Fibroblast of lung (primary cell): ENCODE data around the gene CTNNA2. TPM values are rescaled to one million over a fixed set of nuclear protein-coding genes. Genes with fewer than 3 reads are reported as not detected.

ENCODE experiments used
- DNase-seq, 2 donors: peaks; one replicate each; pipeline versions ENCODE4 v3.0.0 to v3.0.0-alpha.2; 2010; ENCODE audit warnings: low read depth in 2 of 2
- H2AFZ ChIP-seq: 2 replicates; pipeline ENCODE4 v1.5.1; 2012; ENCODE audit warnings: low read length, control low read depth, inconsistent platforms
- H3K27ac ChIP-seq: 2 replicates; pipeline ENCODE4 v1.5.1; 2011; ENCODE audit warnings: low read length, control low read depth; ENCODE audit not compliant: insufficient read depth
- H3K27me3 ChIP-seq: 2 replicates; pipeline ENCODE4 v1.5.1; 2011; ENCODE audit warnings: mild to moderate bottlenecking, low read length; ENCODE audit not compliant: control insufficient read depth, insufficient read depth
- H3K36me3 ChIP-seq: 2 replicates; pipeline ENCODE4 v1.5.1; 2011; ENCODE audit warnings: low read length; ENCODE audit not compliant: control insufficient read depth, insufficient read depth
- H3K4me1 ChIP-seq: 2 replicates; pipeline ENCODE4 v1.5.1; 2011; ENCODE audit warnings: low read length; ENCODE audit not compliant: control insufficient read depth, insufficient read depth; ENCODE audit errors: extremely low read depth
- H3K4me2 ChIP-seq: 2 replicates; pipeline ENCODE4 v1.5.1; 2011; ENCODE audit warnings: low read length, control low read depth; ENCODE audit not compliant: insufficient read depth; ENCODE audit errors: extremely low read depth
- H3K4me3 ChIP-seq, 4 experiments: fragments of 200-600 bp in 1 of 4; sonication (generic) in 1 of 4; replicated peaks in 1 of 4; 2 replicates each; pipeline ENCODE4 v1.5.1; 2011 to 2016; ENCODE audit warnings: low read length in 4 of 4, low read depth in 3 of 4, mild to moderate bottlenecking in 3 of 4, control low read depth in 2 of 4, inconsistent platforms in 1 of 4, mixed read lengths in 1 of 4; ENCODE audit not compliant: insufficient read depth in 1 of 4; ENCODE audit errors: control extremely low read depth in 1 of 4
- H3K79me2 ChIP-seq: 2 replicates; pipeline ENCODE4 v1.5.1; 2012; ENCODE audit warnings: mild to moderate bottlenecking, low read length, inconsistent platforms; ENCODE audit not compliant: control insufficient read depth, insufficient read depth
- H3K9ac ChIP-seq: 2 replicates; pipeline ENCODE4 v1.5.1; 2011; ENCODE audit warnings: mild to moderate bottlenecking, low read length, control low read depth; ENCODE audit not compliant: insufficient read depth
- H3K9me3 ChIP-seq: 2 replicates; pipeline ENCODE4 v1.5.1; 2012; ENCODE audit warnings: low read depth, low read length; ENCODE audit not compliant: control insufficient read depth, insufficient read depth
- H4K20me1 ChIP-seq: 2 replicates; pipeline ENCODE4 v1.5.1; 2011; ENCODE audit warnings: low read length; ENCODE audit not compliant: control insufficient read depth, insufficient read depth; ENCODE audit errors: extremely low read depth
- CTCF ChIP-seq, 2 donors: IDR thresholded peaks in 1 of 2; conservative IDR thresholded peaks in 1 of 2; 1 replicate in 1 of 2; 2 replicates in 1 of 2; pipeline ENCODE4 v1.5.1; 2011 to 2012; ENCODE audit warnings: low read length in 2 of 2, control low read depth in 1 of 2, inconsistent platforms in 1 of 2, low read depth in 1 of 2, mild to moderate bottlenecking in 1 of 2
- EZH2 ChIP-seq: IDR thresholded peaks from 2 replicates; pipeline ENCODE4 v1.5.1; 2012; ENCODE audit warnings: low read length, control low read depth, mild to moderate bottlenecking; ENCODE audit errors: missing control alignments
- polyA plus RNA-seq, 2 donors: library from polyadenylated mRNA; depleted of rRNA in 1 of 2; stranded (reverse) in 1 of 2; unstranded in 1 of 2; fragments of >200 nt; gene quantifications; 2 replicates each; pipeline ENCODE4 v1.2.1, GENCODE V29; 2011 to 2012; ENCODE audit warnings: missing spikeins in 1 of 2
- total RNA-seq: library from RNA; depleted of rRNA; stranded (reverse); fragments of >200 nt; gene quantifications from 2 replicates; pipeline ENCODE4 v1.2.1, GENCODE V29; 2014

The CTNNA2 gene
- total and polyA plus RNA-seq, 2 donors (not counting 1 experiment from before 2014, with no cell fraction given): not detected

- H3K79me2 ChIP-seq: no peaks in the 10 kb centered on the region
- no peaks in the 10 kb centered on the region for H3K27me3 ChIP-seq
- H3K4me1 ChIP-seq: peaks cover 2% of the 10 kb centered on the region
- no peak overlapping the region for H3K9ac ChIP-seq
- H2AFZ ChIP-seq: peak overlapping the region; percentile 55
- no peak overlapping the region for H3K27ac ChIP-seq
- no peak for DNase-seq
- H4K20me1 ChIP-seq: no peaks in the 10 kb centered on the region
- H3K36me3 ChIP-seq: no peaks in the 10 kb centered on the region
- no peaks in the 10 kb centered on the region for H3K9me3 ChIP-seq
- H3K4me3 ChIP-seq: no peak overlapping the region
- TF ChIP-seq EZH2 (no peak), CTCF (conservative IDR thresholded peaks at IDR 0.05 in 1 of 2, IDR thresholded peaks at IDR 0.05 in 1 of 2; ENCODE audit: low read depth in 1 of 2, low read length in 2 of 2) (no peak)
- H3K4me2 ChIP-seq: peak overlapping the region; percentile 69
Observed at GRCh38 chr2:80068038-80068731, 555.3 kb downstream of the CTNNA2 start.

- Histone ChIP-seq H3K79me2 (no peaks in the 10 kb centered on the region), H2AFZ (no peak overlapping the region), H3K4me1 (peaks cover 2% of the 10 kb centered on the region), H3K27me3 (no peaks in the 10 kb centered on the region), H3K4me3 (no peak overlapping the region), H3K4me2 (no peak overlapping the region), H3K9ac (no peak overlapping the region), H3K36me3 (no peaks in the 10 kb centered on the region), H3K9me3 (no peaks in the 10 kb centered on the region), H3K27ac (no peak overlapping the region), H4K20me1 (no peaks in the 10 kb centered on the region)
- DNase-seq: no peak
- TF ChIP-seq CTCF (conservative IDR thresholded peaks at IDR 0.05 in 1 of 2, IDR thresholded peaks at IDR 0.05 in 1 of 2; ENCODE audit: low read depth in 1 of 2, low read length in 2 of 2): no peak
- TF ChIP-seq EZH2: no peak
Observed at GRCh38 chr2:80070587-80070986, 557.7 kb downstream of the CTNNA2 start.

DNA sequence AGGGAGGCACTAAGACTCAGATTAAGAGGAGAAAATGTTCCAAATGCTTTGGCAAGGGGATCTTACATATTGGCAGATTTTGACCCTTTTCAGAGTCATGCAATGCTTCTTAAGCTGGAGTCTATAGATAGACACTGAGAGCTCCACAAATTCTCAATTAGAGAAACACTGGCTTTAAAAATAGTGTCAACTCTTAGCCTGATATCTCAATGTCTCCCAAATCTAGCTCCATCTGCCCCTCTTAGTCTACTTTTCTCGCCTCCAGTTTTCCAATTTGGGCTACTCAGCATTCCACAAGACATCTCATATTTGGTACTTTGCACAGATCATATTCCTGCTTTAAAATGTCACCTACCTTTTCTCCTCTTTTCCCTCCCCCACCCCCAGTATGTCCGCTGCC lies 559.1 kb downstream of the CTNNA2 start:
- Histone ChIP-seq H3K4me2 (no peak overlapping the region), H4K20me1 (no peaks in the 10 kb centered on the region), H3K79me2 (no peaks in the 10 kb centered on the region), H3K36me3 (no peaks in the 10 kb centered on the region), H2AFZ (no peak overlapping the region), H3K9ac (no peak overlapping the region), H3K4me3 (no peak overlapping the region), H3K27me3 (no peaks in the 10 kb centered on the region), H3K27ac (no peak overlapping the region), H3K4me1 (peaks cover 2% of the 10 kb centered on the region), H3K9me3 (no peaks in the 10 kb centered on the region)
- TF ChIP-seq CTCF (conservative IDR thresholded peaks at IDR 0.05 in 1 of 2, IDR thresholded peaks at IDR 0.05 in 1 of 2; ENCODE audit: low read depth in 1 of 2, low read length in 2 of 2) (no peak), EZH2 (no peak)
- DNase-seq: no peak
